Dermis blood vessel endothelial cell (primary cell): ENCODE data around the gene CUL3. TPM values are rescaled to one million over a fixed set of nuclear protein-coding genes. Genes with fewer than 3 reads are reported as not detected.
"Not testable (repeated sequence)": the region's sequence is repeated elsewhere in the genome, so short reads cannot be mapped to it uniquely, and the experiment has no call there.

Experiments
- DNase-seq: peaks from one replicate; pipeline ENCODE4 v3.0.0; 2010
- total RNA-seq: library from RNA; depleted of rRNA; stranded (reverse); fragments of >200 nt; gene quantifications from 2 replicates; pipeline ENCODE4 v1.2.3, GENCODE V29; 2014

The CUL3 gene
- total RNA-seq, 1 donor from 2014 or later = 69.4 TPM

GRCh38 chr2:224538561-224539138, 46.5 kb downstream of the CUL3 start:
- no peak for DNase-seq

GRCh38 chr2:224532931-224533330, 52.2 kb downstream of the CUL3 start:
- DNase-seq = no peak

GRCh38 chr2:224532441-224532840, 52.7 kb downstream of the CUL3 start:
- no peak for DNase-seq

GRCh38 chr2:224528171-224528570, 57.0 kb downstream of the CUL3 start:
- DNase-seq = no peak

GRCh38 chr2:224525774-224526173, 59.4 kb downstream of the CUL3 start:
- no peak for DNase-seq

- DNase-seq = no peak
These were observed 60.5 kb downstream of the CUL3 start for GRCh38 chr2:224524657-224525056.

- no peak for DNase-seq
These were observed 61.3 kb downstream of the CUL3 start for GRCh38 chr2:224523626-224524577.

- DNase-seq = not testable (repeated sequence)
These were observed 62.7 kb downstream of the CUL3 start for GRCh38 chr2:224522483-224522882.

- DNase-seq = no peak
These were observed 65.1 kb downstream of the CUL3 start for GRCh38 chr2:224520064-224520463.

GRCh38 chr2:224518806-224519580, 66.2 kb downstream of the CUL3 start:
- DNase-seq = no peak

- no peak for DNase-seq
These were observed 67.2 kb downstream of the CUL3 start for GRCh38 chr2:224517963-224518362.

- DNase-seq = not testable (repeated sequence)
These were observed 68.8 kb downstream of the CUL3 start for GRCh38 chr2:224516393-224516792.

GRCh38 chr2:224513991-224514390, 71.2 kb downstream of the CUL3 start:
- no peak for DNase-seq

- no peak for DNase-seq
These were observed 77.4 kb downstream of the CUL3 start for GRCh38 chr2:224507789-224508188.

GRCh38 chr2:224506494-224506893, 78.7 kb downstream of the CUL3 start:
- DNase-seq = no peak

GRCh38 chr2:224498991-224499390, 86.2 kb downstream of the CUL3 start:
- no peak for DNase-seq

GRCh38 chr2:224492531-224492930, 92.6 kb downstream of the CUL3 start:
- DNase-seq = no peak

- not testable (repeated sequence) for DNase-seq
These were observed 97.2 kb downstream of the CUL3 start for GRCh38 chr2:224487940-224488339.

- peak; percentile 90 for DNase-seq
These were observed 99.8 kb downstream of the CUL3 start for GRCh38 chr2:224485081-224486014.

- no peak for DNase-seq
These were observed 105.3 kb downstream of the CUL3 start for GRCh38 chr2:224479826-224480225.

- no peak for DNase-seq
These were observed 112.3 kb downstream of the CUL3 start for GRCh38 chr2:224472827-224473226.

- no peak for DNase-seq
These were observed 113.0 kb downstream of the CUL3 start for GRCh38 chr2:224472137-224472536.
